Fibroblast of lung (primary cell): ENCODE results near the gene COG2.

ENCODE experiments used
- EZH2 ChIP-seq: IDR thresholded peaks from 2 replicates; pipeline ENCODE4 v1.5.1; 2012; ENCODE audit warnings: low read length, control low read depth, mild to moderate bottlenecking; ENCODE audit errors: missing control alignments
- TF ChIP-seq, protein P1 (sequence below), 2 donors: IDR thresholded peaks in 1 of 2; conservative IDR thresholded peaks in 1 of 2; 1 replicate in 1 of 2; 2 replicates in 1 of 2; pipeline ENCODE4 v1.5.1; 2011 to 2012; ENCODE audit warnings: low read length in 2 of 2, control low read depth in 1 of 2, inconsistent platforms in 1 of 2, low read depth in 1 of 2, mild to moderate bottlenecking in 1 of 2

DNA sequence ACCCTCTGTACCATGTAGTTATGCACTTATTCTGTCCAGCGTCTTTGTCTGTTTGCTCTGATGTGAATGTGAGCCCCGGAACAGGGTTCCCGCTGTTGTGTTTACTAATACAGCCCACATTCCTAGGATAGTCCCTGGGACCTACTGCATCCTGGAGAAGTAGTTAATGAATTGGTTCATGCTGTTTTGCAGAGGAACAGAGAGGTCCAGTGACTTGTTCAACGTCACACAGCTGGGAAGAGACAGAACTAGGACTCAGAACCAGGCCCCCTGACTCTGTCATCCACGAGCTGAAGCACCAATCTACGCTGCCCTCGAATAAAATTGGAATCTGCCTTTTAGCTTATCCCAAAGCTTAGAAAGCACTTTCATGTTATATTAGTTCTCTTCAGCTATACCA is 70.9 kb downstream of the COG2 start:
- TF ChIP-seq, protein P1, sequence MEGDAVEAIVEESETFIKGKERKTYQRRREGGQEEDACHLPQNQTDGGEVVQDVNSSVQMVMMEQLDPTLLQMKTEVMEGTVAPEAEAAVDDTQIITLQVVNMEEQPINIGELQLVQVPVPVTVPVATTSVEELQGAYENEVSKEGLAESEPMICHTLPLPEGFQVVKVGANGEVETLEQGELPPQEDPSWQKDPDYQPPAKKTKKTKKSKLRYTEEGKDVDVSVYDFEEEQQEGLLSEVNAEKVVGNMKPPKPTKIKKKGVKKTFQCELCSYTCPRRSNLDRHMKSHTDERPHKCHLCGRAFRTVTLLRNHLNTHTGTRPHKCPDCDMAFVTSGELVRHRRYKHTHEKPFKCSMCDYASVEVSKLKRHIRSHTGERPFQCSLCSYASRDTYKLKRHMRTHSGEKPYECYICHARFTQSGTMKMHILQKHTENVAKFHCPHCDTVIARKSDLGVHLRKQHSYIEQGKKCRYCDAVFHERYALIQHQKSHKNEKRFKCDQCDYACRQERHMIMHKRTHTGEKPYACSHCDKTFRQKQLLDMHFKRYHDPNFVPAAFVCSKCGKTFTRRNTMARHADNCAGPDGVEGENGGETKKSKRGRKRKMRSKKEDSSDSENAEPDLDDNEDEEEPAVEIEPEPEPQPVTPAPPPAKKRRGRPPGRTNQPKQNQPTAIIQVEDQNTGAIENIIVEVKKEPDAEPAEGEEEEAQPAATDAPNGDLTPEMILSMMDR (conservative IDR thresholded peaks at IDR 0.05 in 1 of 2, IDR thresholded peaks at IDR 0.05 in 1 of 2; ENCODE audit: low read depth in 1 of 2, low read length in 2 of 2), result no peak
- TF ChIP-seq EZH2, result no peak
